Peyer's patch (tissue), 4 donors: ENCODE results near the gene TRPV5. TPM values are rescaled to one million over a fixed set of nuclear protein-coding genes. Genes with fewer than 3 reads are reported as not detected.

Experiments used
- DNase-seq, 3 donors: peaks; one replicate each; pipeline ENCODE4 v3.0.0-alpha.2; 2017 to 2019
- H3K27ac ChIP-seq, 4 donors: fragments of 200-600 bp; sonication (generic); one replicate each; pipeline ENCODE4 v1.5.1; 2016 to 2019
- H3K27me3 ChIP-seq, 2 donors: fragments of 200-600 bp; sonication (generic); one replicate each; pipeline ENCODE4 v1.5.1; 2019
- H3K36me3 ChIP-seq, 3 donors: fragments of 200-600 bp; sonication (generic); one replicate each; pipeline ENCODE4 v1.5.1; 2016 to 2019
- H3K4me1 ChIP-seq, 4 donors: fragments of 200-600 bp; sonication (generic); one replicate each; pipeline ENCODE4 v1.5.1; 2016 to 2019
- H3K4me3 ChIP-seq, 4 donors: fragments of 200-600 bp; sonication (generic); 1 replicate in 3 of 4; 2 replicates in 1 of 4; pipeline ENCODE4 v1.5.1; 2016 to 2019; ENCODE audit warnings: mild to moderate bottlenecking in 1 of 4
- H3K9me3 ChIP-seq, 4 donors: fragments of 200-600 bp; sonication (generic); one replicate each; pipeline ENCODE4 v1.5.1; 2016 to 2019; ENCODE audit warnings: mild to moderate bottlenecking in 1 of 4
- POLR2A ChIP-seq, 2 donors: fragments of 450-650 bp; IDR thresholded peaks; one replicate each; pipeline ENCODE4 v1.5.1; 2017; ENCODE audit warnings: antibody characterized with exemption in 2 of 2, mild to moderate bottlenecking in 2 of 2, moderate library complexity in 2 of 2
- total RNA-seq, 4 donors: library from RNA; depleted of rRNA; stranded (reverse); fragments of >200 nt; gene quantifications; one replicate each; pipeline ENCODE4 v1.1.0, GENCODE V29; 2016
- TF ChIP-seq, protein P1 (sequence below), 6 experiments: fragments of 450-650 bp in 4 of 6; fragments of 200-600 bp in 2 of 6; sonication (generic) in 1 of 6; IDR thresholded peaks; one replicate each; pipeline ENCODE4 v1.5.1; 2017 to 2019; ENCODE audit warnings: antibody characterized with exemption in 6 of 6, mild to moderate bottlenecking in 3 of 6, moderate library complexity in 1 of 6

TRPV5 gene
- total RNA-seq, 4 donors from 2014 or later, result 0.83 TPM; not detected in 3

DNA sequence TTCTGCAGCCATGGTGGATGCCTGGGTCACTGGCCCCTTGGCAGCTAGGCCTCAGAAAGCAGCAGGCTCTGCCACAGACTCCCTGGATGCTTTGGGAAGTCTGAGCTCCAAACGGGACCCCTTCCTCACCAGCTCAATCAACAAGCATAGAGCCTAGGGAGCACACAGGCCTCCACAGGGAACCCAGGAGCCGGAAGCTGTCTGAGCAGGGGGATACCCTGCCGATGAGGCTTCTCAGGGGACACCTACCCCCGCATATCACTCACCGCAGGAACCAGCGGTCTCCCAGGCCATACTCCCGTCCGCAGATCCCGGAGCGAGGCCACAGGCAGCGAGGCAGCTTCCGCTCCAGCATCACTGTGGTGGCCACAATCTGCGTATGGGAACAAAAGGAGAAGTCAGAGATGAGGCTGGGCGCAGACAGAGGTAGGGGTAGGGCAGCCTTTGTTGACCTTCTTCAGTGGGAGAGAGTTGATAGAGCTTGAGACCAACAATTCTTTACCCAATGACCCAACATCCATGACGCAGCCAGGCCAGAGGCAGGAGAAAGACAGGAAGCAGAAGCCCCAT, 61.4 kb downstream of the TRPV5 start:
- H3K27me3 ChIP-seq, result no peaks in the 10 kb centered on the region
- TF ChIP-seq POLR2A (IDR thresholded peaks at IDR 0.05), result no peak
- TF ChIP-seq, protein P1, sequence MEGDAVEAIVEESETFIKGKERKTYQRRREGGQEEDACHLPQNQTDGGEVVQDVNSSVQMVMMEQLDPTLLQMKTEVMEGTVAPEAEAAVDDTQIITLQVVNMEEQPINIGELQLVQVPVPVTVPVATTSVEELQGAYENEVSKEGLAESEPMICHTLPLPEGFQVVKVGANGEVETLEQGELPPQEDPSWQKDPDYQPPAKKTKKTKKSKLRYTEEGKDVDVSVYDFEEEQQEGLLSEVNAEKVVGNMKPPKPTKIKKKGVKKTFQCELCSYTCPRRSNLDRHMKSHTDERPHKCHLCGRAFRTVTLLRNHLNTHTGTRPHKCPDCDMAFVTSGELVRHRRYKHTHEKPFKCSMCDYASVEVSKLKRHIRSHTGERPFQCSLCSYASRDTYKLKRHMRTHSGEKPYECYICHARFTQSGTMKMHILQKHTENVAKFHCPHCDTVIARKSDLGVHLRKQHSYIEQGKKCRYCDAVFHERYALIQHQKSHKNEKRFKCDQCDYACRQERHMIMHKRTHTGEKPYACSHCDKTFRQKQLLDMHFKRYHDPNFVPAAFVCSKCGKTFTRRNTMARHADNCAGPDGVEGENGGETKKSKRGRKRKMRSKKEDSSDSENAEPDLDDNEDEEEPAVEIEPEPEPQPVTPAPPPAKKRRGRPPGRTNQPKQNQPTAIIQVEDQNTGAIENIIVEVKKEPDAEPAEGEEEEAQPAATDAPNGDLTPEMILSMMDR (IDR thresholded peaks at IDR 0.05), result no peak
- no peaks in the 10 kb centered on the region for H3K36me3 ChIP-seq
- DNase-seq, result peak in 2 of 3 donors; percentile 8 to 36
- H3K4me3 ChIP-seq, result no peak overlapping the region
- H3K27ac ChIP-seq, result no peak overlapping the region
- H3K9me3 ChIP-seq, result no peaks in the 10 kb centered on the region
- no peaks in the 10 kb centered on the region for H3K4me1 ChIP-seq

DNA sequence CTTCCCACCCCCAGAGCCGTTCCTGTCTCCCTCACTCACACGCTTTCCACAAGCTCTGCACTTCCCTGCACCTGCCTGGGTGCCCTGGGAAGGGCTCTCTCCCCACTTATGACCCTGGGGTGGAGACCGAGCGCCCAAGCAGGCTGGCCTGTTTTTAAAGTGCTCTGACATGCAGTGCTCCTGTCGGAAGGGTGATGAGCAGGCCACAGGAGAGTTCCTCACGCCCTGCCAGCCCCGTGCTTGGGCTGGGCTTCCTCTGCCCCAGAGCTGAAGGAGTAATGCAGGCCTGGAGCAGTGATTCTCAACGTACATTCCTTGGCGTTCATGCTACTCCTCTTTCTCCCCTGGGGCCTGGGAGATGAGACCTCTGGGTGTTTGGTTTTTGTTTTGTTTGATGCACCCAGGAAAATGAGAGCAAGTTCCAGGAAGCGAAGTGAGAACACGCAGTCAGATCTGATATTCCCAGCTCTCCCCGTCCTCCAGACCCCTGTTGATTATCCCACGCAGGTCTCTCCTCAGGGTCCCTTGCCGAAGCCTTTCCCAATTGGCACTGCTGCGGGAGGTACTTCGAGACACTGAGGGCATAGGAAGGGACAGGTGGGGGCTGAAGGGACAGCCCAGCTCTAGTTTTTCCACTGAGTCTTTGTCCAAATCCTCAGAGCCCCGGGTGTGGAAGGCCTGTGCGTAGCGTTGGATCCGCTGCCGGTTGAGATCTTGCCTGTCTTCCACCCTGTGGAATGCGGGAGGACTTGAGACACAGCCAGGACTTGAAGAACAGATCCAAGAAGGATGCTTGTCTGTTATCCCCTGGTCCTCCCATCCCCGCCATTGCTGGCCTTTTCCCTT, 62.1 kb downstream of the TRPV5 start:
- H3K27me3 ChIP-seq, result no peaks in the 10 kb centered on the region
- no peak overlapping the region for H3K27ac ChIP-seq
- no peak for TF ChIP-seq POLR2A (IDR thresholded peaks at IDR 0.05)
- TF ChIP-seq, protein P1 (IDR thresholded peaks at IDR 0.05), result no peak
- DNase-seq, result peak in 2 of 3 donors; percentile 7 to 25
- H3K4me3 ChIP-seq, result no peak overlapping the region
- H3K9me3 ChIP-seq, result no peaks in the 10 kb centered on the region
- no peaks in the 10 kb centered on the region for H3K36me3 ChIP-seq
- no peaks in the 10 kb centered on the region for H3K4me1 ChIP-seq

DNA sequence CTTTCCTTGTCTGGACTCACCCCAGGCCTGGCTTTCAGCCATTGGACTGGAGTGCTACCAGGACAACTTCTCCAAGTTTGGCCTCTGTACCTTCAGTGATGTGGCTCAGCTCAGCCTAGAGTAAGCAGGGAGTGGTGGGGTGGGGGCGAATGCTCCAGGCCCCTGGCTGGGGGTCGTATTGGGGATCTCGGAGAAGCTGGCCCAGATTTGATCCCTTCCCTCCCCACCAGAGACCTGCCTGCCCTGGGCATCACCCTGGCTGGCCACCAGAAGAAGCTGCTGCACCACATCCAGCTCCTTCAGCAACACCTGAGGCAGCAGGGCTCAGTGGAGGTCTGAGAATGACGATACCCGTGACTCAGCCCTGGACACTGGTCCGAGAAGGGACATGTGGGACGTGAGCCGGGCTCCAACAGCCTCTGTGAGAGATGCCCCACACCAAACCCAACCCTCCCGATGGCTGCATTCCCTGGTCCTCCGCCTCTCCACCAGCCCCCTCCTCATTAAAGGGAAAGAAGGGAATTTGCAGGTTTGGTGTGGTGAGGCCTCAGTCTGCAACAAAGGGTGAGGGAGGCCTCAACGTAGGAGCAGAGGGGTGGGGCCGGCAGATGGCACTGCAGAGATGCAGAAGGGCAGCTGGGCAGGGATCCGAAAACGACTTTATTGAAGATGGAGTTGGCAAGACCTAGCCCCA, 62.8 kb downstream of the TRPV5 start:
- Histone ChIP-seq H3K27ac (no peak overlapping the region), H3K36me3 (no peaks in the 10 kb centered on the region), H3K4me3 (no peak overlapping the region), H3K4me1 (no peaks in the 10 kb centered on the region), H3K27me3 (no peaks in the 10 kb centered on the region), H3K9me3 (no peaks in the 10 kb centered on the region)
- peak in 1 of 3 donors; percentile 8 for DNase-seq
- TF ChIP-seq, protein P1 (IDR thresholded peaks at IDR 0.05), result no peak
- TF ChIP-seq POLR2A (IDR thresholded peaks at IDR 0.05), result no peak

DNA sequence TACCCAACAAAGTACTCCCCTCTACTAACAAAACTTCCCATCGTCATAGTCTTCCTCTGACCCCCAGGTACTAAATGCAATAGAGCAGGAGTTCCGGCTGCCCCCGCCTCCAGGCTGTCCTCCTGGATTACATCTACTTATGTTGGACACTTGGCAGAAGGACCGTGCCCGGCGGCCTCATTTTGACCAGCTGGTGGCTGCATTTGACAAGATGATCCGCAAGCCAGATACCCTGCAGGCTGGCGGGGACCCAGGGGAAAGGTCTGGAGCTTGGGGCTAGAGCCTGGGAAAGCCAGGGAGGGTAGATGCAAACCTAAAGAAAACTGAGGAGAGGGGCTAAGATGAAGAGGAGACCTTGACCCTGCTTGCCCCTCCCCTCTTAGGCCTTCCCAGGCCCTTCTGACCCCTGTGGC, 63.4 kb downstream of the TRPV5 start:
- peak in 1 of 3 donors; percentile 9 for DNase-seq
- no peak for TF ChIP-seq POLR2A (IDR thresholded peaks at IDR 0.05)
- TF ChIP-seq, protein P1 (IDR thresholded peaks at IDR 0.05), result no peak
- no peaks in the 10 kb centered on the region for H3K9me3 ChIP-seq

DNA sequence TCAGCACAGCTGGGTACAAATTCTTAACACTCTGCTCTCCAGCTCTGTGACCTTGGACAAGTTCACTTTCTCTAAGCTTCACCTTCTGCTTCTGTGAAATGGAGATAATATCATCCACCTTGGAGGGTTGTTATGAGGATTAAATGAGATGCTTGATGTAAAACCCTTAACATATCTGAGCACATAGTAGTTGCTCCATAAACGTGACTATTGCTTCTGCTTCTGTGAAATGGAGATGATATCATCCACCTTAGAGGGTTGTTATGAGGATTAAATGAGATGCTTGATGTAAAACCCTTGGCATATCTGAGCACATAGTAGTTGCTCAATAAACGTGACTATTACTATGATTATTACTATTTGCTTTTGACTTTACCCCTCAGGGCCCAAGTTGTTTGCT, 64.1 kb downstream of the TRPV5 start:
- Histone ChIP-seq H3K27ac (no peak overlapping the region), H3K4me3 (no peak overlapping the region), H3K36me3 (no peaks in the 10 kb centered on the region), H3K27me3 (no peaks in the 10 kb centered on the region), H3K4me1 (no peaks in the 10 kb centered on the region), H3K9me3 (no peaks in the 10 kb centered on the region)
- TF ChIP-seq, protein P1 (IDR thresholded peaks at IDR 0.05), result no peak
- TF ChIP-seq POLR2A (IDR thresholded peaks at IDR 0.05), result no peak
- DNase-seq, result no peak

More for the DNA sequence above, 63.4 kb downstream of the TRPV5 start:
- no peaks in the 10 kb centered on the region for H3K27me3 ChIP-seq
- H3K27ac ChIP-seq, result no peak overlapping the region
- no peaks in the 10 kb centered on the region for H3K4me1 ChIP-seq
- no peaks in the 10 kb centered on the region for H3K36me3 ChIP-seq
- no peak overlapping the region for H3K4me3 ChIP-seq
